Mucosa of descending colon (tissue), 3 donors: ENCODE data around the gene ITK. TPM values are rescaled to one million over a fixed set of nuclear protein-coding genes. Genes with fewer than 3 reads are reported as not detected.

ENCODE experiments used
- ATAC-seq: fragments of 200-7000 bp; cut with Tn5 transposase; one replicate; pipeline ENCODE4 v1.9.1; 2020; ENCODE audit warnings: mild to moderate bottlenecking, moderate library complexity
- DNase-seq, 3 donors: peaks; one replicate each; pipeline ENCODE4 v3.0.0-alpha.2; 2020
- H3K36me3 ChIP-seq: fragments of 200-600 bp; one replicate; pipeline ENCODE4 v1.8.0; 2021; ENCODE audit warnings: low read depth, mild to moderate bottlenecking
- H3K4me1 ChIP-seq: fragments of 200-600 bp; one replicate; pipeline ENCODE4 v1.8.0; 2021; ENCODE audit warnings: low read depth, mild to moderate bottlenecking
- H3K4me3 ChIP-seq: fragments of 200-600 bp; one replicate; pipeline ENCODE4 v1.8.0; 2021; ENCODE audit warnings: mild to moderate bottlenecking
- H3K9me3 ChIP-seq: fragments of 200-600 bp; one replicate; pipeline ENCODE4 v1.8.0; 2021; ENCODE audit warnings: mild to moderate bottlenecking
- CTCF ChIP-seq: fragments of 200-600 bp; IDR thresholded peaks from one replicate; pipeline ENCODE4 v1.8.0; 2022; ENCODE audit warnings: antibody characterized with exemption, mild to moderate bottlenecking
- intact Hi-C, 2 donors: fragments of 100-400 bp; cut with DNase I in 1 of 2; cut with micrococcal nuclease in 1 of 2; formaldehyde crosslinking; loops; one replicate each; pipeline versions ENCODE4 v1.11.0 to v1.11.1; 2022; cut with DNase I, micrococcal nuclease
- total RNA-seq, 3 donors: library from RNA; stranded (reverse); fragmentation: NEBNext Ultra II Directional in 2 of 3; extraction: Animal tissue kit (Norgen Biotek cat#: 25700) in 2 of 3; gene quantifications; one replicate each; pipeline versions ENCODE4 v1.2.1 to v1.2.4, GENCODE V29; 2021 to 2023
- donor health status: DM: no; HTN: no; CAD: no; lungs with moderate emphysema.
- donor health status: DM: no; HTN: no; CAD: no.
- donor health status: DM: no; HTN: yes; CAD: no.

Gene ITK
- total RNA-seq, 3 donors from 2014 or later: 2.6 to 5.7 (median 2.7) TPM

- peak; percentile 3 for ATAC-seq
- intact Hi-C loops: no loop called here
These were observed 65.2 kb downstream of the ITK start for GRCh38 chr5:157245886-157246285.

GRCh38 chr5:157247267-157247666 is 66.6 kb downstream of the ITK start:
- DNase-seq (no peak), ATAC-seq (no peak)
- no peaks in the 10 kb centered on the region for H3K9me3 ChIP-seq
- intact Hi-C loops: no loop called here
- no peaks in the 10 kb centered on the region for H3K36me3 ChIP-seq
- H3K4me1 ChIP-seq: peaks cover 4% of the 10 kb centered on the region
- no peak overlapping the region for H3K4me3 ChIP-seq
- TF ChIP-seq CTCF: no peak

More at GRCh38 chr5:157245886-157246285, 65.2 kb downstream of the ITK start:
- no peaks in the 10 kb centered on the region for H3K9me3 ChIP-seq
- DNase-seq: no peak
- H3K4me3 ChIP-seq: no peak overlapping the region
- H3K4me1 ChIP-seq: peaks cover 4% of the 10 kb centered on the region
- no peak for TF ChIP-seq CTCF
- no peaks in the 10 kb centered on the region for H3K36me3 ChIP-seq

- Histone ChIP-seq H3K36me3 (no peaks in the 10 kb centered on the region), H3K4me3 (no peak overlapping the region), H3K4me1 (peaks cover 4% of the 10 kb centered on the region), H3K9me3 (no peaks in the 10 kb centered on the region)
- ATAC-seq (peak; percentile 79), DNase-seq (peak in 1 of 3 donors; percentile 66)
- intact Hi-C loops: no loop called here
- no peak for TF ChIP-seq CTCF
These were observed 68.3 kb downstream of the ITK start for GRCh38 chr5:157248821-157249470.

- intact Hi-C loops: loop anchor here in 1 of 2 donors (2.0 kb wide), 1 partner anchor 60 kb away; no protein-coding TSS in a partner anchor
These were observed 72.2 kb downstream of the ITK start for GRCh38 chr5:157252711-157253465.

GRCh38 chr5:157253547-157253946 is 72.9 kb downstream of the ITK start:
- H3K4me1 ChIP-seq: peaks cover 4% of the 10 kb centered on the region
- intact Hi-C loops: loop anchor here in 1 of 2 donors (2.0 kb wide), 1 partner anchor 59 kb away; no protein-coding TSS in a partner anchor
- no peaks in the 10 kb centered on the region for H3K36me3 ChIP-seq
- ATAC-seq (peak; percentile 77), DNase-seq (peak in 1 of 3 donors; percentile 72)
- H3K9me3 ChIP-seq: no peaks in the 10 kb centered on the region
- H3K4me3 ChIP-seq: no peak overlapping the region
- TF ChIP-seq CTCF: peak; percentile 69

More at GRCh38 chr5:157252711-157253465, 72.2 kb downstream of the ITK start:
- peak in 1 of 3 donors; percentile 49 for DNase-seq
- Histone ChIP-seq H3K4me3 (no peak overlapping the region), H3K4me1 (peaks cover 4% of the 10 kb centered on the region), H3K36me3 (no peaks in the 10 kb centered on the region), H3K9me3 (no peaks in the 10 kb centered on the region)
- no peak for TF ChIP-seq CTCF
- ATAC-seq: peak; percentile 70
